Testis (tissue), 3 donors: Measurements from ENCODE around the gene ZDHHC23. TPM values are rescaled to one million over a fixed set of nuclear protein-coding genes. Genes with fewer than 3 reads are reported as not detected.

Source experiments
- DNase-seq: peaks from one replicate; pipeline ENCODE4 v3.0.0-alpha.2; 2019
- H3K27ac ChIP-seq, 2 donors: fragments of 200-600 bp; sonication (generic); one replicate each; pipeline ENCODE4 v1.5.1; 2019
- H3K27me3 ChIP-seq: fragments of 200-600 bp; sonication (generic); one replicate; pipeline ENCODE4 v1.5.1; 2019
- H3K36me3 ChIP-seq: fragments of 200-600 bp; sonication (generic); one replicate; pipeline ENCODE4 v1.5.1; 2017; ENCODE audit warnings: low read depth; ENCODE audit errors: missing control alignments
- H3K4me1 ChIP-seq: fragments of 200-600 bp; sonication (generic); one replicate; pipeline ENCODE4 v1.5.1; 2019
- H3K4me3 ChIP-seq, 2 donors: fragments of 200-600 bp; sonication (generic); one replicate each; pipeline ENCODE4 v1.5.1; 2017 to 2019
- H3K9me3 ChIP-seq: fragments of 200-600 bp; sonication (generic); one replicate; pipeline ENCODE4 v1.5.1; 2017
- POLR2A ChIP-seq: fragments of 450-650 bp; IDR thresholded peaks from one replicate; pipeline ENCODE4 v1.6.1; 2017; ENCODE audit warnings: antibody characterized with exemption, mild to moderate bottlenecking, moderate library complexity
- WGBS, 2 donors: methylation state at CpG; one replicate each; pipeline ENCODE4 v1.1.5; 2018; 5-methylcytosine and 5-hydroxymethylcytosine counted together
- intact Hi-C: fragments of 100-400 bp; cut with DNase I; formaldehyde crosslinking; loops from one replicate; pipeline ENCODE4 v1.15.1; 2023; ENCODE audit warnings: low total_unique reads
- polyA plus RNA-seq: library from polyadenylated mRNA; stranded (reverse); fragments of 350-450 nt; fragmentation: Illumina TruSeq; extraction: RNeasy Lipid Tissue Mini Kit (QIAGEN cat#74804); gene quantifications from one replicate; pipeline ENCODE4 v1.2.3, GENCODE V29; 2014; ENCODE audit warnings: low read depth, low replicate concordance; ENCODE audit not compliant: insufficient read depth
- total RNA-seq, 2 donors: library from RNA; depleted of rRNA; stranded (reverse); fragments of >200 nt; gene quantifications; one replicate each; pipeline ENCODE4 v1.2.3, GENCODE V29; 2016
- TF ChIP-seq, protein P1 (sequence below), 3 experiments: fragments of 450-650 bp in 2 of 3; fragments of 200-600 bp in 1 of 3; sonication (generic) in 1 of 3; IDR thresholded peaks; one replicate each; pipeline ENCODE4 v1.5.1; 2016 to 2019; ENCODE audit warnings: antibody characterized with exemption in 3 of 3, mild to moderate bottlenecking in 2 of 3, moderate library complexity in 1 of 3

The ZDHHC23 gene
- total and polyA plus RNA-seq, 3 donors from 2014 or later = 27.1 to 38.7 (median 36.4) TPM

DNA sequence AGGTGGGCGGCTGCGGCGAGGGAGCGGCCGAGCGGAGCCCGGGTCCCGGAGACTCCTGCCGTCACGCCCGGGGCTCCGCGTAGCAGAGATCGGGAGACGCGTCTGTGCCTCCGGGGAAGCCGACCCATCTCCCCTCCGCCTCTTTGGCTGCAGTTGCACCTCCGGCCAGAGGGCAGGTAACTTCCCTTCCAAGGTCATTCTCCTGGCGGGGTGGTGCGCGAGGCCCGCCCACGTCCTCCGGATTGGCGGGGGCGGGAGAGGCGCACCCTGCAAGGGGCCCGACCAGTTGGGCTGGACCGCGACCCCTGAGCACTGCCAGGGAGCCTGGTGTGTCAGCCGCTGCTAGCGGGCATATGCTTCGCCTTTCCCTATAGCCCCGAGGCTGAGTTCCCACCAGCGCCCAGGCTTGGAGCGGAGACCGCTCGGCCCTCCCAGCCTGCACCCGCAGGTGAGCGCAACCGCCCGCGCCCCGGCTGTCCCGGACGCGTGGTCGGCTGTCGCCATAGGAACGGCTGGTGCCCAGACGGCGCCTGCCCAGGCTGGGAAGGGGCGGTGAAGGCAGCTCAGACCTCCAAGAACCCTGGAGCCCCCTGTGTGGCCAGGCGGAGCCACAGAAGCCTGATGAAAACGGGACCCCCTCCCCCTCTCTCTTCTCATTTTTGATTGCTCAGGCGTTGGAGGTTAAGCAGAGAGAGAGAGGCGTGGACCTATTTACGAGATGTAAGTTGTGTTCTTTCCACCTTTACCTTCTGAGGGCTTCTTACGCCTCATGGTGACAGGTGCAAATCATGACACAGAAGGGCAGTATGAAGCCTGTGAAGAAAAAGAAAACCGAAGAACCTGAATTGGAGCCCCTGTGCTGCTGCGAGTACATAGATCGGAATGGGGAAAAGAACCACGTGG, 453 bp downstream of the ZDHHC23 start:
- WGBS, 2 donors = 2 to 5% methylated on average over 12 to 51 of the region's 65 CpGs
- TF ChIP-seq, protein P1, sequence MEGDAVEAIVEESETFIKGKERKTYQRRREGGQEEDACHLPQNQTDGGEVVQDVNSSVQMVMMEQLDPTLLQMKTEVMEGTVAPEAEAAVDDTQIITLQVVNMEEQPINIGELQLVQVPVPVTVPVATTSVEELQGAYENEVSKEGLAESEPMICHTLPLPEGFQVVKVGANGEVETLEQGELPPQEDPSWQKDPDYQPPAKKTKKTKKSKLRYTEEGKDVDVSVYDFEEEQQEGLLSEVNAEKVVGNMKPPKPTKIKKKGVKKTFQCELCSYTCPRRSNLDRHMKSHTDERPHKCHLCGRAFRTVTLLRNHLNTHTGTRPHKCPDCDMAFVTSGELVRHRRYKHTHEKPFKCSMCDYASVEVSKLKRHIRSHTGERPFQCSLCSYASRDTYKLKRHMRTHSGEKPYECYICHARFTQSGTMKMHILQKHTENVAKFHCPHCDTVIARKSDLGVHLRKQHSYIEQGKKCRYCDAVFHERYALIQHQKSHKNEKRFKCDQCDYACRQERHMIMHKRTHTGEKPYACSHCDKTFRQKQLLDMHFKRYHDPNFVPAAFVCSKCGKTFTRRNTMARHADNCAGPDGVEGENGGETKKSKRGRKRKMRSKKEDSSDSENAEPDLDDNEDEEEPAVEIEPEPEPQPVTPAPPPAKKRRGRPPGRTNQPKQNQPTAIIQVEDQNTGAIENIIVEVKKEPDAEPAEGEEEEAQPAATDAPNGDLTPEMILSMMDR (IDR thresholded peaks at IDR 0.05) = no peak
- TF ChIP-seq POLR2A = no peak
- Histone ChIP-seq H3K4me3 (peak overlapping the region; percentile 68 to 75), H3K9me3 (no peaks in the 10 kb centered on the region), H3K36me3 (no peaks in the 10 kb centered on the region), H3K4me1 (peaks cover 5% of the 10 kb centered on the region), H3K27ac (peak overlapping the region in 1 of 2 donors; percentile 71), H3K27me3 (no peaks in the 10 kb centered on the region)
- peak; percentile 43 for DNase-seq
- intact Hi-C loops = no loop called here

DNA sequence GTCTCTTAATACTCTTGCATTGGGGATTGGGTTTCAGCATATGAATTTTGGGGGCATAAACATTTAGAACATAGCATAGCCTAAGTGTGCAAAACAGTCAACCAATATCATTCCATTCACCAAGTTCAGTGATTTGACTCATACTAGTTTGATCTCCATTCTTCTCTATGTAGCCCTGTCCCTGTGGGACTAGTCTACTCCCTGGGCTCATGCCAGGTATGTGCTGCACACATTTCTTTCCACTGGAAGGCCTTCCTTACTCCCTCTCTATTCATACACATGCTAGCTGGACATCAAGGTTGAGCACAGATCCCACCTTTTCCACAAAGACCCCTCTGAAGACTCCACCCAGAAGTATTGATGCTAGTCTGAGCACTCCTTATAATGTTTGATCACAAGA, 5.1 kb downstream of the ZDHHC23 start:
- intact Hi-C loops = no loop called here
- no peak overlapping the region for H3K4me3 ChIP-seq
- no peaks in the 10 kb centered on the region for H3K27me3 ChIP-seq
- H3K9me3 ChIP-seq = no peaks in the 10 kb centered on the region
- no peak overlapping the region for H3K27ac ChIP-seq
- peaks cover 5% of the 10 kb centered on the region for H3K4me1 ChIP-seq
- no peaks in the 10 kb centered on the region for H3K36me3 ChIP-seq
- DNase-seq = no peak
- no peak for TF ChIP-seq POLR2A
- TF ChIP-seq, protein P1 (IDR thresholded peaks at IDR 0.05) = no peak

DNA sequence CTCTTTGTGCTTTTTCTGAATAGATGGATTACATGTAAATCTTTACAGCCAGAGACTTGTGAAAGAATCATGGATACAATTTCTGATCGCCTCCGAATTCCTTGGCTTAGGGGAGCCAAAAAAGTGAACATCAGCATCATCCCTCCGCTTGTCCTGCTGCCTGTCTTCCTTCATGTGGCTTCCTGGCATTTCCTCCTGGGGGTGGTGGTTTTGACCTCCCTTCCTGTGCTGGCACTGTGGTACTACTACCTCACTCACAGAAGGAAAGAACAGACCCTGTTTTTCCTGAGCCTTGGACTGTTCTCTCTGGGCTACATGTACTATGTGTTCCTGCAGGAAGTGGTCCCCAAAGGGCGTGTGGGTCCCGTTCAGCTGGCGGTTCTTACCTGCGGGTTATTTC, 5.9 kb downstream of the ZDHHC23 start:
- Histone ChIP-seq H3K9me3 (no peaks in the 10 kb centered on the region), H3K4me3 (no peak overlapping the region), H3K4me1 (no peaks in the 10 kb centered on the region), H3K36me3 (no peaks in the 10 kb centered on the region), H3K27me3 (no peaks in the 10 kb centered on the region), H3K27ac (no peak overlapping the region)
- DNase-seq = no peak
- intact Hi-C loops = no loop called here
- TF ChIP-seq, protein P1 (IDR thresholded peaks at IDR 0.05) = no peak
- TF ChIP-seq POLR2A = no peak
- 82 to 85% methylated on average over 5 to 7 of the region's 7 CpGs for WGBS, 2 donors

DNA sequence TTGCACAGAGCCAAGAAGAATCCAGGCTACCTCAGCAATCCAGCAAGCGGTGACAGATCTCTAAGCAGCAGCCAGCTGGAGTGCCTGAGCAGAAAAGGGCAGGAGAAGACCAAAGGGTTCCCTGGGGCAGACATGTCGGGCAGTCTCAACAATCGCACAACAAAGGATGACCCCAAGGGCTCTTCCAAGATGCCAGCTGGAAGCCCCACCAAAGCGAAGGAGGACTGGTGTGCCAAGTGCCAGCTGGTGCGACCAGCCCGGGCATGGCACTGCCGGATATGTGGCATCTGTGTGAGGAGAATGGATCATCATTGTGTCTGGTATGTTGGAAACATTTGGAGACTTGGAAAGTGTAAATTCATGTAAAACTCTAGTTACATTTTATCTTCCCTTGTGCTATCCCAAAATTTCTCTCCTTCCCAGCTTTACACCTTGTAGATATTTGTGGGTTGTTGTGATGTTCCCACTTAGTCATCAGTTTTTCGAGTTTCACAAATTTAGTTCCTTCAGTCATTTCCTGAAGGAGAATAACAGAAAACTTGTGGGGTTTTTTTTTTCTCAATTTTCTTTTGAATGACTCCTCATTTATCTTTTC, 6.4 kb downstream of the ZDHHC23 start:
- H3K36me3 ChIP-seq = no peaks in the 10 kb centered on the region
- DNase-seq = no peak
- H3K9me3 ChIP-seq = no peaks in the 10 kb centered on the region
- H3K4me3 ChIP-seq = no peak overlapping the region
- H3K4me1 ChIP-seq = no peaks in the 10 kb centered on the region
- TF ChIP-seq POLR2A = no peak
- TF ChIP-seq, protein P1 (IDR thresholded peaks at IDR 0.05) = no peak
- 80 to 86% methylated on average over 8 of the region's 8 CpGs for WGBS, 2 donors
- intact Hi-C loops = no loop called here
- H3K27ac ChIP-seq = no peak overlapping the region
- H3K27me3 ChIP-seq = no peaks in the 10 kb centered on the region
